GM19395 (cell line): ENCODE data around the gene WIPF3.

Experiments
- ATAC-seq: cut with Tn5 transposase; IDR thresholded peaks from one replicate; pipeline ENCODE4 v1.9.1; 2021; ENCODE audit warnings: mild to moderate bottlenecking, moderate library complexity; ENCODE audit not compliant: unreplicated experiment

Gene WIPF3, protein sequence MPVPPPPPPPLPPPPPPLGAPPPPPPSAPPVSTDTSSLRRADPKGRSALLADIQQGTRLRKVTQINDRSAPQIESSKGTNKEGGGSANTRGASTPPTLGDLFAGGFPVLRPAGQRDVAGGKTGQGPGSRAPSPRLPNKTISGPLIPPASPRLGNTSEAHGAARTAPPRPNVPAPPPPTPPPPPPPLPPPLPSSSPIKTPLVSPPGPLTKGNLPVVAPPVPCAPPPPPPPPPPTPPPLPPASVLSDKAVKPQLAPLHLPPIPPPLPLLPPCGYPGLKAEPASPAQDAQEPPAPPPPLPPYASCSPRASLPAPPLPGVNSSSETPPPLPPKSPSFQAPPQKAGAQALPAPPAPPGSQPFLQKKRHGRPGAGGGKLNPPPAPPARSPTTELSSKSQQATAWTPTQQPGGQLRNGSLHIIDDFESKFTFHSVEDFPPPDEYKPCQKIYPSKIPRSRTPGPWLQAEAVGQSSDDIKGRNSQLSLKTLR

GRCh38 chr7:29806208-29806994 lies at the start of gene WIPF3:
Gene WIPF3 (plus strand): TSS chr7:29806508. CDS start chr7:29834725, 28,217 bp downstream.
- no peak for ATAC-seq

DNA sequence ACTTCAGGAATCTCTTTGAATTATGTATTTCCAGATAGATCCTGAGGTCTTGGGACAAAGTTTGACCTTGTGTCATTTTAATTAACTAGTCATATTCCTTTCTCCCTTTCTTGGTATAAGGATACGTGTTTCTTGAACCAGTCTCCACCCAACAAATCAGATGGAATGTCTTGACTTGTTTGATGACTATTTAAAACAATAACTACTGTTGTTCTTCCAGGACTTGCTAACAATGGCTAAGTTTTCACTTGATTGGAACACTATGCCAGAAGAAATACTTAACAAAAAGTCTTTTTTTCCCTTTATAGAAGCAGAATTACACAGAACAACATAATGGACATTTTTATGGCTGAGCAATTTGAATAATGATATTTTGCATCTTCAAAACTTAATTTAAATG lies 43.0 kb upstream of the WIPF3 start:
- no peak for ATAC-seq

DNA sequence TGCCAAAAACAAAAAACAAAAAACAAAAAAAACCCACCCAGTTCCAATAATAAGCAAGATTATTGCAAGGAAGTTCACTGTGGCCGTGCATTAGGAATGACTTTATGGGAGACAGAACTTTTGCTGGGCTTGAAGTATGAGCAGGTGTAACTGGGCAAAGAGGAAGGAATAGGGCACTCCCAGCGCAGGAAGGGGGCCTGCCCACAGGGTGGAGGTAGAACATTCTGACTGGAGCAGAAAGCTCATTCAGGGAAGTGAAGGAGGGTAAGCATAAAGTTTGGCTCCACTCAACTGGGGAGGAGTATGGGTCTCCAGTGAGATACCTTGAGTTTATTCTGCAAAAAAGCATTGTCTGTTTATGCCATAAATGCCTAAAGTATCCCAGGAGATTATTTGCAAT lies 42.1 kb upstream of the WIPF3 start:
- no peak for ATAC-seq

- ATAC-seq, result no peak
Measured at GRCh38 chr7:29765490-29765889, 40.8 kb upstream of the WIPF3 start.

DNA sequence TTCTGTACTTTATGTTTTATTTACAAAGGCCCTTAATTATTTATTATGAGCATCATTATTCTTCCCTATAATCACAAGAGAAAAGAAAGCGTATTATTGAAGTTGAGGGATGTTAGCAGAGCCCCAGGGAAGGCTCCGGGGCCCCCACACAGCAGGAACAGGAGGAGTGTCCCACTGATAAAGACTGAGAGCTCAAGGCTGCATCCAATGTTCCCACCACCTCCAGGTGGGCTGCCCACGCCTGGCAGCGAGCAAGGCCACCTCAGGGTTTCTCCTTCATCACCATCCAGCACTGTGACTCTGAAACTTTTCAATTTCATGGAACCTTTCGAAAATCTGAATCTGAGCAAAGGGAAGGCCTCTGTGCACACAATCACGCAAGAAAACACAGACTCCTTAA lies 35.9 kb upstream of the WIPF3 start:
- no peak for ATAC-seq

DNA sequence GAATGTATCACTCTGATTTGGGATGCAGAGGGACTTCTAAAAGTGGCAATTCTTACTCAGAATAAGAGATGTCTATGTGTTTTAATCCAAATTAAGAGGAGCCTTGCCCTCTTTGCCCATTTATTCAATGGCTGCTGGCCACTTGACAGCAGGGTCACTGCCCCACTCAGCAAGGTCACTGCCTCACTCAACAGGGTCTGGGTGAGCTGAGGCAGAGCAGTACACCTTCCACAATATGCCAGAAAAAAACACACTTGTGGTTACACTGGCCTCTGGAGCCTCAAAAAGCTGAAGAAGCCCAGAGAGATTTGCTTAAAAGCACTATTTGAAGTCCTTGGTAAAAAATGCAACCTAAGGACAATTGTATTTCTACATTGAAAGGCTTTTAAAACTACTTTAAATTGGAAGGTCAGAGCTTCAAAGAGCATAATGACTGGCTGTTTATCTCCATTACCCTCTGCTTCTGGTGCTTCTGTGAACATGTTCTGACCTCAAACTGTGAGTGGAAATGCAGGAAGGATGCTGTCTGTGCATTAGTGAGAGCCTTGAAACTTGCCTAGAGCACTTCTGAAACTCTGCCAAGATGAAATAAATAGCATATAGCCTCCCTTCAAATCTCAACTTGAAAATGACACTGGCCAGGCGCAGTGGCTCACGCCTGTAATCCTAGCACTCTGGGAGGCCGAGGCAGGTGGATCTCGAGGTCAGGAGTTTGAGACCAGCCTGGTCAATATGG lies 35.1 kb upstream of the WIPF3 start:
- no peak for ATAC-seq

GRCh38 chr7:29779017-29779416 lies 27.3 kb upstream of the WIPF3 start:
- no peak for ATAC-seq

DNA sequence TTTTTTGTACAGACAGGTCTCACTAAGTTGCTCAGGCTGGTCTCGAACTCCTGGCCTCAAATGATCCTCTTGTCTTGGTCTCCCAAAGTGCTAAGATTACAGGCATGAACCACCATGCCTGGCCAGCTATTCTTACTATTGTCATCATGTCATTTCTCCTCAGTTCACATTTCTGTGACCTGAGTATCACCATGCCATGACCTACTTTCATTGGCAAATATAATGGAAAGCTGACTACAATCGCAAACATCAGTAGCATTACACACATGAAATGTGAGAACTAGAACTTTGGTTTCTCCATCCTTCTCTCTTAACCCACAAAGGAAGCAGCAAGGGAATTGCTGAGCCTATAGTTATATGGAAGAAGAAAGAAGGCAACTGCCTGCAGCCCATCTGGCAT lies 26.0 kb upstream of the WIPF3 start:
- ATAC-seq, result no peak

DNA sequence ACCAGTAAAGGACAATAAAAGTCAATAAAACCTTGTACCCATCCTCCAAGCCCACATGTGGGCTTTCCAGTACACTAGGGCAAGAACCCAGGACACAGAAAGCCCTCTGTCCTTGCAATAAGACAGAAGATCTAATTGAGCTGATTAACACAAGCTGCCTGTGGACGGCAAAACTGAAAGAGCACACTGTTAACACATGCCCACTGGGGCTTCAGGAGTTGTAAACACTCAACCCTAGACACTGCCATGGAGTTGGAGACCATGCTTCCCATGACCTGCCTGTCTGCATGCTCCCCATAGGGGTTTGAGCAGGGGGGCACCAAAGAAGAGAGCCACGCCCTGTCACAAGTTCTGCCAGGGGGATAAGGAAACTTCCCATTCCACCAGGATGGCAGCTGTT lies 22.6 kb upstream of the WIPF3 start:
- ATAC-seq, result no peak

GRCh38 chr7:29793507-29793906 lies 12.8 kb upstream of the WIPF3 start:
- ATAC-seq, result no peak

DNA sequence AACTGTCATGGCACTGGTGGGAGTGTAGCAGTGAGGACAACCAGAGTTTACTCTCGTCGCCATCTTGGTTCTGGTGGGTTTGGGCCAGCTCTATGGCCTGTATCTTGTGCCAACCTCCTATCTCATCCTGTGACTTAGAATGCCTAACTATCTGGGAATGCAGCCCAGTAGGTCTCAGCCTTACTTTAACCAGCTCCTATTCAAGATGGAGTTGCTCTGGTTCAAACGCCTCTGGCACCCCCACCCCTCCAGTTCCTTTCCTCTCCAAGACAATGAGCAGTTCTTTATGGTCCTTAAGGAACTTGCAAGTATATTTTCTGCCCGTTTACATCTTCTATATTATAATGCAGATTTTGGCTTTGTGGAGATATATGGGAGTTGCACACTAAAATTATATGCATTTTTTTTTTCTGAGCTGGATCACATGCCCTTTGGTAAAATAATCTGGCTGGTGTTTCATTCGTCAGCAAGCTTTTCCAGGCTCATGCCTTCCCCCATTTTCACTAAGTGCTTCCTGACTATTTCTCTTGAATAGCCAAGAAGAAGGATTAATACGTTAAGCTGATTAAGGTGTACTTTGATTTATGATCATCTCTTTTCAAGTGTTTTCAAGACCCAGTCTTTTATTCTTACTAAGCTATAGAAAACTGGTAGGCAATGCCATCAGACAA lies 11.2 kb upstream of the WIPF3 start:
- ATAC-seq, result no peak

- ATAC-seq, result no peak
Measured at GRCh38 chr7:29795696-29796580, 10.4 kb upstream of the WIPF3 start.

DNA sequence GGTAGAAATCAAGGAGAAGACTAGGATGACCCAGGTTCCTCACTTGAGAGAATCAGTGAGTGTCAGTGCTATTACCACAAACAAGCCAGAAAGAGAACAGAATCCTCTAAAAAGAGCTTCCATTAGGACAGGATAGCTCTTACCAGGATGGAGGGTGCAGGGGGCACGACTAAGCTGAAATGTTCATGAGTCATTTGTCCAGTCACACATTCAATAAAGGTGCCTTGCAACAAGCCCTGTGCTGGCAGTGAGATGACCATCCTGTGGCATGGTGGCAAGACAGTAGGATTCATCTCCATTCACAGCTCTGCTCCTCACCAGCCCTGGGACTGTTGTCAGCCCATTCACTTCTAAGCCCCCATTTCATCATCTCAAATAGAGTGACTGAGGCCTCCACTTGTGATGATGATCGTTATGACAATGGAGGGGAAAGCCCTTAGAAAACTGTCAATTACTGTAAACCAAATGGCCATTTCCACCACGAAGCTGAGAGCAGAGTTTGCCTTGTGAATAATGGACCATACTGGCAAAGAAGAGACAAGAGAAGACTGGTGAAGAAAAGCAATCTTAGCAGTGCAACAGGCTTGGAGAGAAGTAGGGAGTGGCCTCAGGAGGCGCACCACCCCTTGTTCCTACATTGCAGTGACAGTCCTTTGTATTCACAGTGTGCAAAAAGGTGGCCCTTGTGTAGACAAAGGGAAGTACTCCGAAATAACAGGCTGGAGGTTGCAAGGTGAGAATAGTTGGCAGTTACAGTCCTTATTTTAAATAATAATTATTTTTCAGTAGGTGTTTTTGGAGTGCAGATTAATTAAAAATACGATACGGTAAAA lies 9.0 kb upstream of the WIPF3 start:
- ATAC-seq, result no peak

GRCh38 chr7:29798422-29798821 lies 7.9 kb upstream of the WIPF3 start:
- ATAC-seq, result no peak

DNA sequence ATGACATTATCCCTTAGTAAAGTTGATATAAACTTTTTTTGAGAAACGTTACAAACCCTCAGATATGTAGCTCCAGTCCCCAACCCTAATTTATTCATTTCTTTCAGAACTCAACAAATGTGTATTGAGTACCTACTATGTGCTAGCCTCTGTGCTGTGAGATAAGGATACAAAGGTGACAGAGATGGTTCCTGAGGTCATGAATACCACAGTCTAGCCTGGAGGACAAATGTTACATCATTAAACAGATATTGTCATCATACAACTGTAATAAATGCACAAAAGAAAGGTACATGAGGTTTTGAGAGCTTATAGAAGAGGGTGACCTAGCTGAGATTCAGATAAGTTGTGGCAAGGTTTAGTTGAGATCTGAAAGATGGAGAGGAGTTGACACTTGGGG lies 4.4 kb upstream of the WIPF3 start:
- ATAC-seq, result no peak

- no peak for ATAC-seq
Measured at GRCh38 chr7:29805031-29805430, 1.3 kb upstream of the WIPF3 start.

- no peak for ATAC-seq
Measured at GRCh38 chr7:29805886-29806207, 461 bp upstream of the WIPF3 start.

- ATAC-seq, result no peak
Measured at GRCh38 chr7:29806995-29807841, 910 bp downstream of the WIPF3 start.
